Activated CD8-positive, alpha-beta memory T cell treated with anti-CD3 and anti-CD28 coated beads for 48 hours (primary cell): ENCODE results near the gene HPSE.

Source experiments
- DNase-seq, 3 experiments: peaks; one replicate each; pipeline ENCODE4 v3.0.0-alpha.2; 2020; ENCODE audit warnings: low read depth in 2 of 3, low spot score in 2 of 3

Gene HPSE

DNA sequence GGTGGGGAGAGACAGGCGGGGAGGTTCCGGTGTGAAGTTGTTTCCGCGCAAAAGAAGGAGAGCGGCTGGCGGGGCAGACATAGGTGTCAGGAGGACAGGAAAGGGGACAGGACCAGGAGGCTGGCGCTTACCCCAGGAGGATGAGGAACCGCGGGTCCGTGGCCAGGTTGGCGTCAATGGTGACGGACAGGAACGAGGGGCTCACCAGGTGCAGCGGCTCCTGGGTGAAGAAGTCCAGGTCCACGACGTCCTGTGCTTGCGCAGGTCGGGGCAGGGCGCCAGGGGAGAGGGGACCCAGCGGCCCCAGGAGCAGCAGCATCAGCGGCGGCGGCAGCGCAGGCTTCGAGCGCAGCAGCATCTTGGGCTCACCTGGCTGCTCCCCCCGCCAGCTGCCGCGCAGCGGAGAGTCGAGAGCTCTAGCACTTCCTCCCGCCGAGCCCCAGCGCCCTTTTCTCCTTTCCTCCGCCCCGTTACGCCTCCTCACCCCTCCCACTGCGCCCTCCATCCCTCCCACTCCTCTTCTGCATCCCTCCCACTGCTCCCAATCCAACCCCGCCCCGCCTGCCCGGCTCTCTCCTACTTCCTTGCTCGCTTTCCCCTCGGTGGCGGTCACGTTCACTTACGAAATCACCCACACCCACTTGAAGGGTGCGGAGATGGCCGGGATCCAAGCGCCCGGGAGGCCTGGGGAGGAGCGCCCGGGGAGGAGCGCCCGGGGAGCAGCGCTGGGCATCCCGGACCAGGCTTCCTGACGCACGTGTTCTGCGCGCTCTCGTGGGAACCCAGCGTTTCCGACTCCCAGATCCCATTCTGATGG, at the start of gene HPSE:
HPSE (minus strand) TSS at position 424 of the 817 bp plus-strand sequence; CDS start at position 358, 66 bp downstream.
- DNase-seq: peak; percentile 19 to 31 (median 20)

DNA sequence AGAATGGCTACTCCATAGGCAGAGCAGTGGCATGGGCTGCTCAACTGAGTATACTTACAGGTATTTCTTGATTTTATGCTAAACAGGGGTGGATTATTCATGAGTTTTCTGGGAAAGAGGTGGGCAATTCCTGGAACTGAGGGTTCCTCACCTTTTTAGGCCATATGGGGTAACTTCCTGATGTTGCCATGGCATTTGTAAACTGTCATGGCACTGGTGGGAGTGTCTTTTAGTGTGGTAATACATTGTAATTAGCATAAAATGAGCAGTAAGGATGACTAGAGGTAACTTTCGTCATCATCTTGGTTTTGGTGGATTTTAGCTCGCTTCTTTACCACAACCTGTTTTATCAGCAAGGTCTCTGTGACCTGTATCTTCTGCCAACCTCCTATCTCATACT, 48.2 kb upstream of the HPSE start:
- DNase-seq: no peak

DNA sequence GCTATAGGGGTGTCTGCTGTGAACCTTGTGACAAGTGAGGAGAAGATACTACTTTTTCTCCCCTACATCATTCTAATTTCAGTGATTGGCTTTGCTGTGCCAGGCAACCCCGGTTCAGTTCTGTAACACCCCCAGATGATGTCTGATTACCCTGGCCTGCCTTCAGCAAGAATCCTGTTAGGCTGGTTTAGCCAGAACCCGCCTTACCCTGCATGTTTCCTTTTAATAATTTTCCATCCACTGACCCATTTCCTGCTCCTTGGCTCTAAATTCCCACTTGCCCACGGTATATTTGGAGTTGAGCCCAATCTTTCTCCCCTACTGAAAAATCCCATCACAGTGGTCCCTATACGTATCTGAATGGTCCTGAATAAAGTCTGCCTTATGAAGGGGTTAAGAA, 46.5 kb upstream of the HPSE start:
- no peak for DNase-seq

DNA sequence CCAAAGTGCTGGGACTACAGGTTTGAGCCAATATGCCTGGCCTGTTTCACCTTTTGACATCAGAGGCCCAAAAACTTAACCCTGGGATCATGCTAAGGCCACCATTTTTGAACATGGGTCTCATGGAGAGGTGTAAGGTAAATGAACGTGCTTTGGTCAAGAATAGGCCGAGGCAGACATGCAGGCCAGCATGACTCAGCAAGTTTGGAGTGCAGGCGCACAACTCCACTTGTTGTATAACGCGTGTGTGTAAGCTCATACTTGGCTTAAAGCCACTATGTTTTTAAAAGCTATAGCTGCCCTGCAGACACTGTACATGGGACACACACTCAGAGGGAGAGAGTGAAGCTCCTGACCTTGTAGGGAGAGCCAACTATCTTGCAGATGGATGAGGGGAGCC, 43.8 kb upstream of the HPSE start:
- DNase-seq: no peak

DNA sequence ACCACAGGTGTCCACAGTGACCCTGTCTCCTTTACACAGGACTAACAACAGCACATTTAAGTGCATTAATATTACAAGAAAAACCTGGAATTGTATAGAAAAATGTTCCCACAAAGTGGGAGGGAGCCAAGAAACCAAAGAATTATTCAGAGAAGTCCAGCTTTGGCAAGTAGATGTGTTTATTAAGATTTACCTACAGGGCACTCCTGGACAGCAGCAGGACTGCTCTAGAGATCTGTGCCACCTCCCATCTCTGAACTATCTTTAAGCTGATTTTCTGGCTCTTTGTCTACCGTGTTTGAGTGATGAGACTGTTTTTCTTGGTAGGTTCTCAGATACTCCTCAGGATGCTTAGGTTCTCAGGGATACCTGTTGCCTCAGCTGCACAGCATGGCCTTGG, 38.3 kb upstream of the HPSE start:
- DNase-seq: no peak

DNA sequence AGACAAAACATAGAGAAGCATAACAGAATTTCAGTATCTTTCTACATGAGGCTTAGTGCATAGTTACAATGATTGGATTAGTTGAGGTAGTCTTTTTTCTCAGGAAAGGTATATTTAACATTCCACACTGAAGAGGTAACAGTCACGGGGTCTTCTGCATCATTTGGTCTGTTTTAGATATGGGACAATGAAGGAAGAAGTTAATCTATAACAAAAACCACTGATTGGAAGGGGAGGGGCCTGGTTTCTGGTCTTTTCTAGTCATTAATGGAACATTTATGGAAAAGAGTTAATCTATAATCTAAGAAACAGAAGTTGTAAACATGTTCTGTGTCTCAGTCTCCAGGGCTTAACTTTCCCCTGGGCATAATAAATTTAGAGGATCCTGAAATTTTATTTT, 37.3 kb upstream of the HPSE start:
- no peak for DNase-seq

DNA sequence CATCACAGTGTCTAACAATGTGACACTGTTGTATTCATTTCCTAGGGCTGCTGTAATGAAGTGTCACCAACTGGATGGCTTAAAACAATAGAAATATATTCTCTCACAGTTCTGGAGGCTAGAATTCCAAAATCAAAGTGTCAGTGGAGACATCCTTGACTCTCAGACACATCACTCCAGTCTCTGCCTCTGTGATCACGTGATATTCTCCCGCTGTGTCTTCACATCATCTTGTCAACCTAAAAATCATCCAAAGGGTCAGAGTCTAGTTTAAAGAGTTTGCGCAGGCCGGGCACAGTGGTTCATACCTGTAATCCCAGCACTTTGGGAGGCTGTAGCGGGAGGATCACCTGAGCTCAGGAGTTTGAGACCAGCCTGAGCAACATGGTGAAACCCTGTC, 36.6 kb upstream of the HPSE start:
- no peak for DNase-seq

DNA sequence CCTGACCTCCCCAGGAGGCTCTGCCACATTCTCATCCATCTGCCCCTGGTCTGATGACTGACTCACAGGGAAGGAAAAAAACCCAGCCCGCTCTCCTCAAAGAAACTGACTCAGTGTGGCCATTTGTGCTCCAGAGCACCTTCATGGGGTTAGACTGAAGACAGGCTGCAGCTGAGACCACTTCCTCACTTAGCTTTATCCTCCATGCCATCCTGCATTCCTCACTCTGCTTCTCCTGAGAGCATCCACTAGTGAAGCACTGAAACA, 35.9 kb upstream of the HPSE start:
- DNase-seq: no peak

DNA sequence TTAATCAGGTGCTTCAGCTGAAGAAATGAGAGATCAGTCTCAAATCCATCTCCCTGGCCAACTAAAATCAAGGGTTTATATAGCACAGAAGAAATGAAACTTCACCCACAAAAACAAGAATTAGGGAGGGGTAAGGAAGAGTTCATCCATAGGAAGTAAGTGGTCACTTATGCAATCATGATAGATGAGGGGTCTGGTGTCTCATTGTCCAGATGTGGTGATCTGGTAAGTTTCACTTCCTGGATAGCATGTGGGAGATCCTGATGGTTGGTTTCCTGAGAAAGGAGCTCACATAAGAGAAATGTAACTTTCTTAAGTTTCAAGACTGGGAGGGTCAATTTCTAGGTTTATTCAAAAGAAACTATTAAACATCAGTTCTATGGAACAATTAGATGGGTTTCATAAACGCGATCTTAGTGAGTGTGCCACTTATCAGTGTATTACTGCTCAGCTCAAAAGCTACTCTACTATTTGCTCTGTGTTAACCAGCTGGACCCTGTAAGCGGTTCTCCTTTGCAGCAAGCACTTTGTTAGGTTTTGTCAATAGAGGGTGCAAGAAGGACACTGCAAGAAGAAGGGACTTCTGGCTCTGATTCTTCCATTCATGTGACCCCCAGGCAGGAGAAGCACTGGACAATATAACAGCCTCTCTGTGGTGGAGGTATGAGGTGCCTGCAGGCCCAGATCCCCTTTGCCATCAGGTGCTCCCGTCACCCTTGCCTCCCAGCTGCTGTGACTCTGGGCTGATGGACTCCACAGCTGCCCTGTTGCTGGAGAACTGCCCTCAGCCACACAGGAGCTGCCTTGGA, 35.4 kb upstream of the HPSE start:
- DNase-seq: no peak

DNA sequence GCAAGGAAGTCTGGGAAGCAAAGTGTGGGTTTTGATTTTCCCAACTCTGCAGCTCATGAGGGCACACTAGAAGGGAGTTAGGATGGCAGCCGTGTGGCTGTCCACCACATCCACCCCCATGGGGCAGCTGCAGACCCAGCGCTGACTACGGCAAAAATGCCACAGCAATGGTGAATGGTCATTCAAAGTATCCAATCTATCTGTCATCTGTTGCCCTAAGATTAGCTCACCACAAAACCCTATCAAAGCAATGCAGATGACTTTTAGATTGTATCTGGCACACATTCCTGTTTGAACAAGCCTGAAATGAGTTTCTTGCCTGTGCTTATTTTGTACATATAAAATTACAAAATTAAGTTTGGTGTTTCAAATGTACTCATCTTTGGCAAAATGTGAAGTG, 29.7 kb upstream of the HPSE start:
- no peak for DNase-seq

DNA sequence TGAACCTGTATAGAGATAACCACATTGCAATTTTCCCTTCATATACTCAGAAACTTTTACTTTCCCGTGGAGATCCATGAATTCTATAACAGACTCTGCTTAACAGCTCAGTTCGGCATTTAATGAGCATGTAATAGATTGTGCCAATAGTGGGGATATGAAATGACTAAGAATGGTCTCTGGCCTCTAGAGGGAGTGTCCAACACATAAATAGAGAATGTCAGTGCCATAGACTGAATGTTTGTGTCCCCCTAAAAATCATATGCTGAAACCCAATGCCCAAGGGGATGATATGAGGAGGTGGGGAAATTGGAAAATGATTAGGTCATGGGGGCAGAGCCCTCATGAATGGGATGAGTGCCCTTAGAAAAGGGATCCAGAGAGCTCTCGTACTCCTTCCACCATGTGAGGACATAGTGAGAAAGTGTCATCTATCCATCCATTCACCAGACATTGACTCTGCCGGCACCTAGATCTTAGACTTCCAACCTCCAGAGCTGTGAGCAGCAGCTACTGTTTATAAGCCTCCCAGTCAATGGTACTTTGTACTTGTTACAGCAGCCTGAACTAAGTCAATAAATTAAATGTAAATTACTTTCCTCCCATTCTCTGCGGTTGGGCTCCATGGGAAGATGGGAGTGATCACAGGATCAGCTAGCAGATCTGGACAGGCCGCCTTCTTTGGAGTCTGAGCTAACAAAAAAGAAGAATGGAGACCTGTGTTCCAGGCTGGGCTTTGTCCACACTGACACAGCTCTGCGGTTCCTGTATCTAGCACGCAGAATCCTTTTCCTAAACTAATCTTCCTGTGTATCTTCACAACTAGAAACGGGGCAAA, 28.1 kb upstream of the HPSE start:
- no peak for DNase-seq

DNA sequence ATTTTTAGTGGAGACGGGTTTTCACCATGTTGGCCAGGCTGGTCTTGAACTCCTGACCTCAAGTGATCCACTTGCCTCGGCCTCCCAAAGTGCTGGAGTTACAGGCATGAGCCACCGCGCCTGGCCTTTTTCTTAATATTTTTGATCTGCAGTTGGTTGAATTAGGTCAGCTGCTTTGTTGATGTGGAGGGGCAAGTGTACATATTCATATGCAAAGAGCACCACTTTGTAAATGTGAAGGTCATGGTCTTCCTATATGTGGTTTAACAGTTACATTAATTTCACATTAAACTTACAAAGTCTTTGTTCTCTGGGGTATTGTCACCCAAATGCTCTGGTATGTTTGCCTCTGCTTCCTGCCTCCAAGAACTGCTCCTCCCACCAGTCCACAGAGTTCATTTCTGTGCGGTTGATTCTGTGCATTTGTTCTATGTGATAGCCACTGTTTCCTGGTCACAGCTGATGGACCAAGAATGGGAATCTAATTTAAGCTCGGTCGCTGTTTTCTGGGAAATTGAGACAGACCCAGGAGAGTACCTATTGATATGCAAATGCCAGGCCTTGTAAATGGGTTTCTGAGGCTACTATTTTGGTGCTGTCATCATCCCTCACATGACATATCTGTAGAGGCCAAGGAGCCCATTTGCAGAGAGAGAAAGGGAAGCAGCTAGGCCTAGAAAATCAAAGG, 26.9 kb upstream of the HPSE start:
- DNase-seq: no peak

DNA sequence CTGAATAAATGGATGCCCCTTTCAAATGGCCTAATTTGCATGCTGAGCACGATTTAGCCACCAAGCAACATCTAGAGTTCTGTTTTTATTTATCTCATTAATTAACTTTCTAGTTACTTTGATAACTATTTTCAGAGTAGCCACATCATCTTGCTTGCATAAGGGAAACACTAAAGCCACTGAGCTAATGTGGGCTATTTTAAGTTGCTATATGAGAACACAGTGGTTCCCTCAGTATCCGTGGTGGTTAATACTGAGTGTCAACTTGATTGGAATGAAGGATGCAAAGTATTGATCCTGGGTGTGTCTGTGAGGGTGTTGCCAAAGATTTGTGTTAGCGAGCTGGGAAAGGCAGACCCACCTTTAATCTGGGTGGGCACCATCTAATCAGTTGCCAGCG, 25.4 kb upstream of the HPSE start:
- DNase-seq: no peak

DNA sequence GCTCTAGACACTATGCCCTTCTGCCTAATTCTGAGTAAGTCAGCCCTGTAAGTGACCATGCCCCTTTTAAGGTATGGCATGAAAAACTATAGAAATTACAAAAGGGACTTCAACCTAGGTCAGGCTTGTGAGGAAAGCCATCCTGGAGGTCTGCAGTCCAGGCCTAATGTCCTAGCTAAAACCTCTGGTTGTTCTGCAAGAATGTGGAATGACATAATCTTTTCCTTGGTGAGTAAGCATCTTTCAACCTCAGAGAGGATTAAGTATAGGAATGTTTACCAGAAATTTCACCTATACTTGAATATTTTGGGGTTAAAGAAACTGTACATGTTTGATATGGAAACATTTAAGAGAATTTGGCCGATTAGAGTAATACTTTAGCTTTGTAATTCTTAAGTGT, 23.8 kb upstream of the HPSE start:
- DNase-seq: no peak

DNA sequence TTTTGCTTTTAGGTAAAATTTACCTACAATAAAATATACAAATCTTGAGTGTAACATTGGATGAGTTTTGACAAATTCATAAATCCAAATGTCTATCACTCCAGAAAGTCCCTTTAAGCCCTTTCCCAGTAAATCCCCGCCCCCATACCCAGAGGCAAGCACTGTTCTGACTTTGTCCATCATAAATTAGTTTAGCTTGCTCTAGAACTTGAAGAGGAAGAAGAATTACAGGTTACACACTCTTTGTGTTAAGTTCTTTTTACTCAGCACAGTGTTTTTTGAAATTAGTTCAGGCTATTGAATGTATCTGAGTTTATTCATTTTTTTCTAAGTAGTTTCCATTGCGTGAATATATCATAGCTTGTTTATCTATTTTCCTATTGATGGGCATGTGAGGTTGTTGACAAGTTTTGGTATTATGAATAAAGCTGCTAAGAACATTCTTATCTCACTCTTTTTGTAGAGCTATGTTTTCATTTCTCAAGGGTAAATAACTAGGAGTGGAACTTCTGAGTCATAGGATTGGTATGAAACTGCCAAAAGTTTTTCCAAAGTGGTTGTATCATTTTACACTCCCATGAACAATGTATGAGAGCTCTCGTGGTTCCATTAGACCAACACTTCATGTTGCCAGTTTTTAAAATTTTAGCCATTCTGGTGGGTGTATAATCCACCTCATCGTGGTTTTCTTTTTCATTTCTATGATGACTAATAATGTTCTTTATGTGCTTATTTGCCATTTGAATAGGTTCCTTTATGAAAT, 22.4 kb upstream of the HPSE start:
- DNase-seq: no peak

DNA sequence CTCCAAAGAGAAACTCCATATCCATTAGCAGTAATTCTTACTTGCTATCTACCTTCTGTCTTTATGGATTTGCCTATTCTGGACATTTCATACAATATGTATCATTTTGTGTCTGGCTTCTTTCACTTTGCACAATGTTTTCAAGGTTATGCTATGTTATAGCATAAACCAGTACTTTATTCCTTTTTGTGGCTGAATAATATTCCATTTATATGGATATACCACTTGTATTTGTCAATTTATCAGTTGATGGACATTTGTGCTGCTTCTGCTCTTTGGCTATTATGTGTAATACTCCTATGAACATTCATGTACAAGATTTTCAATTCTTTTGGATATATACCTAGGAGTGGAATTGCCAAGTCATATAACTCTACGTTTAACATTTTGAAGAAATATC, 18.9 kb upstream of the HPSE start:
- DNase-seq: no peak

DNA sequence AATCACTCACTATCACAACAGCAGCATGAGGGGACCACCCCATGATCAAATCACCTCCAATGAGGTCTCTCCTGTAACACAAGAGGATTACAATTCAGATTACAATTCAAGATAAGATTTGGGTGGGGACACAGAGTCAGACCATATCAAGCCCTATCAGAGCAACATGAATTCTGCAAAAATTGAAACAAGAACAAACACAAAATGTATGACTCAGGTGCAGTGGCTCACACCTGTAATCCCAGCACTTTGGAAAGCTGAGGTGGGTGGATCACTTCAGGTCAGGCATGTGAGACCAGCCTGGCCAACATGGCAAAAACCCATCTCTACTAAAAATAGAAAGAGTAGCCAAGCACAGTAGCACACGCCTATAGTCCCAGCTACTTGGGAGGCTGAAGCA, 13.4 kb upstream of the HPSE start:
- no peak for DNase-seq

DNA sequence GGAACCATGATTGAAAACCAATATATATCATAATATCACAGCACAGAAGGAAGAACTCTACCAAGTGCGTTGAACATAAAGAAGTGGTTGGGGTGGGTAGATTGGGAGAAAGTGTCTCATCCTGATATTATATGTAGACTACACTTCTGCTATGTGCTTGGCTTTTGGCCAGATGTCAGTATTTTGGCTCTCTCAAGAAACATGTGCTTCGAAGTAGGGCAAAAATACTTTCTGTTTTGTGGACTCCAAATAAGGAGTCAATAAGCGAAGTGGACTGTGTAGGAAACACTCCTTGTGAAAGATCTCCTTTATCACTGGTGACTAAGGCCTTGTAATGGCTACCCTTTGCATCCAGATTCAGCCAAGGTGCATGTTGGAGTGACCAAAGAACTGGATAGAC, 7.8 kb upstream of the HPSE start:
- DNase-seq: no peak

DNA sequence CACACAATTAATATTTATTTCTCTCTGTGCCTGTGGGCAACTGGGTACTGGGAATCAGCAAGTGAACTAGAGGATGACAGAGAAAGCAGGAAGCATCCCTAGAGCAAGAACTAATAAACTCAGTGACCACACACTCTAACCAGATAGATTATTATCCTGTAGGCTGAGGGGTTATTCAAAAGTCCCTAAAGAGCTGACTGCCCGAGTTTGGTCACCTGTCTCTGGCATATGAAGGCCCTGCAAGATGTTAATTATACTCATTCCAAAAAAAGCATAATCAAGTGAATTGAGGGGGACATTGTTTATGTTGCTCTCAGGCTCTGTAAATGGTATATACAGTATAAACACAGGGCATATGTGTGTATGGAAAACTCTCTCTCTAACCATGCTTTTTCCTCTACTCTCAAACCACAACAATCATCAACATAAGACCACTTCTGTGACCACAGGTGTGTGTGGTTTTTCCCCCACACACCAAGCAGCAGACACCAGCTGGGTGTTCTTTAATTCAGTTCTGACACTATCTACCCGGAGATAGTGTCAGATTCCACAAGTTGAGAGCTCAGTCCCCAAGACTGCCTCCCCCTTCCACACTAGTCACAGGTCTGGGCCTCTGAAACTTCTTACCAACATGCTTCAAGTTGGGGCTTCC, 6.2 kb upstream of the HPSE start:
- DNase-seq: peak in 2 of 3 experiments; percentile 18 to 26

DNA sequence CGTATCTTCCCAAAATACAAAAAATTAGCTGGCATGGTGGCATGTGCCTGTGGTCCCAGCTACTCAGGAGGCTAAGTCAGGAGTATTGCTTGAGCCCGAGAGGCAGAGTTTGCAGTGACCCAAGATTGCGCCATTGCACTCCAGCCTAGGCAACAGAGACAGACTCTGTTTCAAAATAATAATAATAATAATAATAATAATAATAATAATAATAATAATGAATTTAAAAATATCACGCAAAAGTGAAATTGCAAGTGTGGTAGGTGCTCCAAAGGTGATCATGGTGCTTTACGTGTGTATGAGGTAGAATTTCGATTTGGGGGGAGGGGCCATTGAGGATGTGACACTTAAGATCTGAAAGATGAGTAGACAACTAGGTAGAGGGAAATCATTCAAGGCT, 4.9 kb upstream of the HPSE start:
- DNase-seq: no peak
